Stimulated activated naive CD8-positive, alpha-beta T cell treated with anti-CD3 and anti-CD28 coated beads, Interleukin-15, Interleukin-2, amounts not matched to agents 100 ng/mL and 50 ng/mL, for 24 hours (primary cell): ENCODE measurements around the gene TMEM107.

Experiments used
- H3K27ac Mint-ChIP-seq: one replicate; pipeline ENCODE4 v1.8.0; 2021; ENCODE audit warnings: mild to moderate bottlenecking, mixed read lengths
- H3K27me3 Mint-ChIP-seq: one replicate; pipeline ENCODE4 v1.8.0; 2021; ENCODE audit warnings: mixed read lengths
- H3K36me3 Mint-ChIP-seq: one replicate; pipeline ENCODE4 v1.8.0; 2021; ENCODE audit warnings: low read depth, mixed read lengths
- H3K4me1 Mint-ChIP-seq: one replicate; pipeline ENCODE4 v1.8.0; 2021; ENCODE audit warnings: low read depth, mixed read lengths
- H3K4me3 Mint-ChIP-seq: one replicate; pipeline ENCODE4 v1.8.0; 2021; ENCODE audit warnings: mild to moderate bottlenecking, mixed read lengths
- H3K9me3 Mint-ChIP-seq: one replicate; pipeline ENCODE4 v1.8.0; 2021; ENCODE audit warnings: mixed read lengths

The TMEM107 gene

DNA sequence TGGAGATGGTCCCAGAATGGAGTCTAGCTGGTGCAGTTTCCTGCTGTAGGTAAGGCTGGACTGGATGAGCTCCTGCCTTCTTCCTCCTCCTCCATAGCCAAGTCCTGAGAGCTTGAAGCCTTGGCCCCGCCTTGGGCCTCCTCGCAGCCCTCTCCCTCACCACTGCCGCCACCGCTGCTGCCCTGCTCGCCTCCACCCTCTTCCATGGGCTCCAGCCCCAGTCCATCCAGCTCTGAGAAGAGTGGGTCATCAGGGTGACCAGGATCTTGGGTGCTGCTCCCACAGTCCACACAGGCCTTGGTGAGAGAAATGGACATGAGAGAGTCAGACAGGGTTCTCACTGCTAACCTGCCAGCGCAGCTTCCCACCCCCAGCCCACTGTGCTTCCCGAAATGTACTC lies 35.1 kb downstream of the TMEM107 start:
- Mint-ChIP-seq H3K27ac (no peak overlapping the region), H3K9me3 (no peaks in the 10 kb centered on the region), H3K27me3 (peaks cover 4% of the 10 kb centered on the region), H3K4me1 (peaks cover 8% of the 10 kb centered on the region), H3K36me3 (peaks cover 17% of the 10 kb centered on the region), H3K4me3 (no peak overlapping the region)

DNA sequence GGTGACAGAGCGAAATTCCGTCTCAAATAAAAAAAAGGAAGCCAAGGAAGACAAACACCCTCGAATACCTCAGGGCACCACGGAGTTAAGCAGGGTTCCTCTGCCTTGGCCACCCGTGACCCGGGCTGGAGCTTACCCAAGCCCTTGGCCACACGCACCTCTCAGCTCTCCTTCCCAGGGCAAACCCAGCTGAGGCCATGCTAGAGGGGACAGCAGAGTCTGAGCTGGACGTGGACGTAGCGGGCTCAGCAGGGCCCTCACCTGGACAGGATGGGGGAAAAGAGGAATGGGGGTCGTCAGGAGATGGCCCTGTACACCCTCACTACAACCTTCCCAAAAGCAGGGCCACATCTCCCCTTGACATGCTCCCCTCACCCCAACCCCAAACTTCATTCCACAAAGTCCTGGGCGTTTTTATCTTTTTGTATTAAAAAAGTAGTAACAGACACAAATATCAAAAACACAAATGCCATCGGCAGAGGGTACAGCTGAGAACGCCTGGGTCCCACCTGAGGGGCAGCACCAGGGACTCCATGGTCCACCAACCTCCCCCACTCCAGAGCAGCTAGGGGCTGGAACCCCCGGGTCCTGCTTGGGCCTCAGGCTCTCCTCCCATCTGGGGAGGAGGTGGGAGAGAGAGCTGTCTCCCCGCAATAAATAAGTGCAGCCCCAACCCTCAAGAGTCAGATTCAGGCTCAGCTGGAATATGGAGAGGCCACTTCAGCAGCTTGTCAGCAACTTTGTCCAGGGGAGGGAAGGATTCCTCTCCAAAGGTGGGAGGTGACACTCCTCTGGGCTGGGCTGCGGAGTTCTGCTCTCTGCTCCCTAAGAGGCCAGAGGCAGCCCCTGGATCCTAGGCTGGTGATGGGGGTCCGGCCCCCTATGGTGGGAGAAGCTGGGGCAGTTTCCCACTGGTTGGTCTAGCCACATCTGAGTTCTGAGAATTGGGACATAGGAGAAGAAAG lies 35.8 kb downstream of the TMEM107 start:
- no peaks in the 10 kb centered on the region for H3K9me3 Mint-ChIP-seq
- H3K36me3 Mint-ChIP-seq, result peaks cover 11% of the 10 kb centered on the region
- peaks cover 8% of the 10 kb centered on the region for H3K4me1 Mint-ChIP-seq
- H3K4me3 Mint-ChIP-seq, result no peak overlapping the region
- peaks cover 4% of the 10 kb centered on the region for H3K27me3 Mint-ChIP-seq
- no peak overlapping the region for H3K27ac Mint-ChIP-seq

- no peak overlapping the region for H3K27ac Mint-ChIP-seq
- peaks cover 4% of the 10 kb centered on the region for H3K27me3 Mint-ChIP-seq
- H3K9me3 Mint-ChIP-seq, result no peaks in the 10 kb centered on the region
- peaks cover 11% of the 10 kb centered on the region for H3K36me3 Mint-ChIP-seq
- peaks cover 8% of the 10 kb centered on the region for H3K4me1 Mint-ChIP-seq
- no peak overlapping the region for H3K4me3 Mint-ChIP-seq
Observed at GRCh38 chr17:8138672-8139371, 37.4 kb downstream of the TMEM107 start.

DNA sequence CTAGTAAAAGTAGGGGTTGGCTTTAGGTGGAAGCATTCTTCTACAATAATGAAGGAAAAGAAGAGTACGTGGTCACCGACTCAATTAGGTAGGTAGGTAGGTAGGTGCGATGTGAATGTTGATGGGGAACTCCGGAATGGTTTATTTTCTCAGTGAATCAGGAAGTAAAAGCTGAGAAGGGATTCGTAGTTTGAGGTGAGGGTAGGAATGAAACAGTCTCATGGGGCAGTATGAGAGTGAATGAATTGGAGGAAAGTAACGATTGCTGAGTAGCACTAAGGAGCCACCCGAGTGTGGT lies 37.9 kb downstream of the TMEM107 start:
- H3K27me3 Mint-ChIP-seq, result peaks cover 4% of the 10 kb centered on the region
- no peak overlapping the region for H3K27ac Mint-ChIP-seq
- peaks cover 8% of the 10 kb centered on the region for H3K4me1 Mint-ChIP-seq
- H3K9me3 Mint-ChIP-seq, result no peaks in the 10 kb centered on the region
- H3K36me3 Mint-ChIP-seq, result peaks cover 11% of the 10 kb centered on the region
- no peak overlapping the region for H3K4me3 Mint-ChIP-seq

GRCh38 chr17:8137645-8138373 lies 38.4 kb downstream of the TMEM107 start:
- Mint-ChIP-seq H3K4me3 (no peak overlapping the region), H3K36me3 (peaks cover 11% of the 10 kb centered on the region), H3K4me1 (peaks cover 8% of the 10 kb centered on the region), H3K27me3 (peaks cover 4% of the 10 kb centered on the region), H3K27ac (no peak overlapping the region), H3K9me3 (no peaks in the 10 kb centered on the region)

DNA sequence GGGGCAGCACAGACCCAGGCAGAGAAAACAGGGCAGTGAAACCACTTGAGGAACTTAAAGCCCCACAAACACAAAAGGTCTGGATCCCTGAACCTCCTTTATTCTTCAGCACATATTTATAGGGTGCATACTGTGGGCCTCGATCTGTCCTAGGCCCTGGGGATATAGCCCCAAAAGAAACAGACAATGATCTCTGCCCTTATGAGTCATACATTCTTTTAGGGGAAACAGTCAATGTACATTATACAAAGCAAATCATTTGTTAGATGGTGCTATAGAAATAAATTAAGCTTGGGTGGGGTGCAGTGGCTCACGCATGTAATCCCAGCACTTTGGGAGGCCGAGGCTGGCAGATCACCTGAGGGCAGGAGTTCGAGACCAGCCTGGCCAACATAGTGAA lies 42.2 kb downstream of the TMEM107 start:
- Mint-ChIP-seq H3K36me3 (no peaks in the 10 kb centered on the region), H3K27me3 (peaks cover 8% of the 10 kb centered on the region), H3K9me3 (no peaks in the 10 kb centered on the region), H3K4me1 (peaks cover 8% of the 10 kb centered on the region), H3K27ac (no peak overlapping the region), H3K4me3 (no peak overlapping the region)

GRCh38 chr17:8133399-8133798 lies 42.8 kb downstream of the TMEM107 start:
- H3K4me1 Mint-ChIP-seq, result peaks cover 8% of the 10 kb centered on the region
- H3K27me3 Mint-ChIP-seq, result peaks cover 8% of the 10 kb centered on the region
- H3K27ac Mint-ChIP-seq, result no peak overlapping the region
- H3K9me3 Mint-ChIP-seq, result no peaks in the 10 kb centered on the region
- H3K4me3 Mint-ChIP-seq, result no peak overlapping the region
- H3K36me3 Mint-ChIP-seq, result no peaks in the 10 kb centered on the region

DNA sequence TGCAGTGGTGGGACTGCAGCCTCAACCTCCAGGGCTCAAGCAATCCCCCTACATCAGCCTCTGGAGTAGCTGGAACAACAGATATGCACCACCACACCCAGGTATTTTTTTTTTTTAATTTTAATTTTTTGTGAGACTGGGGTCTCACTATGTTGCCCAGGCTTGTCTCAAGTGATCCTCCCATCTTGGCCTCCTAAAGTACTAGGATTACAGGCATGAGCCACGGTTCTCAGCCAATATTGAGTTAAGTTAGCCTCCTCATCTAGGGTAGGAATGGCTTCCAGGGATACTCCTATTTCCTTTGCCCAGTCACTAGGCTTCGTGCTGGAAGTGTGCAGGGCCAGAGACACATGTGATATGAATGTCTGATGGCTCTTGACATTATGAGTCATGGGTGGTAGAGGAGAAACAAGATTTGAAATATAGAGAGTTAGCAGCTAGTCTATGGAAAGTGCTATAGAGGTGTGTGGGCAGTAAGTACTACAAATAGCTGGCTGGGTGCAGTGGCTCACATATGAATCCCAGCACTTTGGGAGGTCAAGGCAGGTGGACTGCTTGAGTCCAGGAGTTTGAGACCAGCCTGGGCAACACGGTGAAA lies 44.2 kb downstream of the TMEM107 start:
- H3K4me1 Mint-ChIP-seq, result peaks cover 12% of the 10 kb centered on the region
- peaks cover 12% of the 10 kb centered on the region for H3K27me3 Mint-ChIP-seq
- H3K9me3 Mint-ChIP-seq, result no peaks in the 10 kb centered on the region
- no peak overlapping the region for H3K27ac Mint-ChIP-seq
- no peak overlapping the region for H3K4me3 Mint-ChIP-seq
- H3K36me3 Mint-ChIP-seq, result no peaks in the 10 kb centered on the region

DNA sequence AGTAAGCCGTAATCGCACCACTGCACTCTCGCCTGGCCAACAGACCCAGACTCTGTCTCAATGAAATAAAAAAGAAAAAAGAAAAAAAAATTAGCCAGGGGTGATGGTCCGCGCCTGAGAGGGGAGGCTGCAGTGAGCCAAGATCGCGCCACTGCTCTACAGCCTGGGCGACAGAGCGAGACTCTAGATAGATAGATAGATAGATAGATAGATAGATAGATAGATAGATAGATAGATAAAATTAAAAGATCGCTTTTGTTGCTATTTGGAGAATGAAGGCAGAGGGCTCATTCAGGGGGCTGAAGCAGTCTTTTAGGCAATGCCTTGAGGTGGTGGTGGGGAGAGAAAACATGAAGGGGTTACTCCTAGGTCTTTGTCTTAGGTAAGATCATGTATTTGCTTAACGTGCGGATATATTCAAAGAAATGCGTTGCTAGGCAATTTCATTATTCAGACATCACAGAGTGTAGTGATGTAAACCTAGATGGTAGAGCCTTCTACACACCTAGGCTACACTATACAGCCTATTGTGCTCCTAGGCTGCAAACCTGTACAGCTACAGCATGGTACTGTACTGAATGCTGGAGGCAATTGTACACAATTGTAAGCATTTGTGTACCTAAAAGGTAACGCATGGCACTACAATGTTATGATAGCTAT lies 47.9 kb downstream of the TMEM107 start:
- Mint-ChIP-seq H3K4me1 (peaks cover 44% of the 10 kb centered on the region), H3K27me3 (peaks cover 31% of the 10 kb centered on the region), H3K4me3 (no peak overlapping the region), H3K36me3 (peaks cover 4% of the 10 kb centered on the region), H3K27ac (no peak overlapping the region), H3K9me3 (no peaks in the 10 kb centered on the region)

GRCh38 chr17:8126491-8127066 lies 49.6 kb downstream of the TMEM107 start:
- peaks cover 39% of the 10 kb centered on the region for H3K27me3 Mint-ChIP-seq
- H3K4me1 Mint-ChIP-seq, result peaks cover 50% of the 10 kb centered on the region
- H3K27ac Mint-ChIP-seq, result peak overlapping the region; percentile 97
- H3K36me3 Mint-ChIP-seq, result peaks cover 4% of the 10 kb centered on the region
- H3K4me3 Mint-ChIP-seq, result peak overlapping the region; percentile 91
- no peaks in the 10 kb centered on the region for H3K9me3 Mint-ChIP-seq

DNA sequence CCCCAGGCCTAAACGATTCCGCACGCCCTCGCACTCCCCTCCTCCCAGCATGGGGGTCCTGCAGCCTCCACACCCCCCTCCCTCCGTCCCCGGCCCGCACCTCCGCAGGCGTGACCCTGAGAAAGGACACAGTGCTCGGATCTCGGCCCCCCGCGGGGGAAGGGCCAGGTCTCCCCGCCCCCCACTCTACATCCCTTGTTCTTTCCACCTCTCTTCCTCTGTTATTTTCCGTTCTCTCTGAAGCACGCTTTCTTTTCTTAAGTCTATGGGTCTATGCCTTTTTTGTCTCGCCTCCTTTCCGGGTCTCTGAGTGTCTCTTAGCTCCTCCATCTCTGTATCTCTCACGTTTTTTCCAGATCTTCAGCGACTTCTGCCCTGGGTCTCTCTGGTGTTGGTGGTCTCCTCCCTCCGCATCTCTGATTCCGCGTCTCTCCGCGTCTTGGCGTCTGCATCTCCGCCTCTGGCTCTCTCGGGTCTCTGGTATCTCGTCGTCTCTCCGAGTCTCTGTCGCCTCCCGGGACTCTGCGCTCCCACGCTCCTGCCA lies 50.2 kb downstream of the TMEM107 start:
- H3K27me3 Mint-ChIP-seq, result peaks cover 39% of the 10 kb centered on the region
- peak overlapping the region; percentile 97 for H3K27ac Mint-ChIP-seq
- H3K4me1 Mint-ChIP-seq, result peaks cover 51% of the 10 kb centered on the region
- H3K4me3 Mint-ChIP-seq, result peak overlapping the region; percentile 91
- no peaks in the 10 kb centered on the region for H3K9me3 Mint-ChIP-seq
- peaks cover 4% of the 10 kb centered on the region for H3K36me3 Mint-ChIP-seq

DNA sequence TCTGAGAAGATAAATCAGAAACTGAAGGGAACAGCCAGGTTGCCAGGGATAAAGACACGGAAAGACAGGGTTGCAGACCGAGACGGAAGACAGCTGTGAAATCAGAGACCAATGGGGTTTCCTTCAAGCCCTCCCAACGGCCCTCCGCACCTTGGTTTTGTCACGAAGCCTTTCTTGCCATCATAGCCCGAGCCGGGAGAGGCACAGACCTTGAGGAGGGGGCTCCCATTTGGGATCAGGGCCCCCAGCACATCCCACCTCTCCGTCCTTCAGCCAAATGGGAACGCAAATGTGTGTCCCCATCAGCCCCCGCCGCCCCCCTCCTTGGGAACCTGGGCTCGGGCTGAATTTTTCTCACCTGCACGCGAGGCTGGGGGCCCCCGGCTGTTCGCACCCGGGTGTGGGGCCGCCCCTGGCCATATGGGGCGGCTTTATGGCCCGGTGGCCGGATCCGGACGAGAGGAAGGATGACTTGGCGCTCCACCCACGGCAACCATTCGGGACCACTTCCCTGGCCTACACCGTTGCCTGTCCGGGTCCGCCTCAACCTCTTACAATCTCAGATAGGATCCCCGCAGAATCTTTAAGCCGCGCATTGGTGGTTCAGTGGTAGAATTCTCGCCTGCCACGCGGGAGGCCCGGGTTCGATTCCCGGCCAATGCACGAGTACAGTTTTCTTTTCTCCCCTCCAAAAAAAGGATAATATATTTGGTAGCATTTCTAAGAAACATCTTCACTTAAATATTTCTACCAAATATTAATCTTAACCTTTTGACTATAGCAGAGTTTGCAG lies 50.8 kb downstream of the TMEM107 start:
- Mint-ChIP-seq H3K4me1 (peaks cover 58% of the 10 kb centered on the region), H3K4me3 (peak overlapping the region; percentile 91), H3K27me3 (peaks cover 44% of the 10 kb centered on the region), H3K27ac (peak overlapping the region; percentile 97), H3K36me3 (peaks cover 9% of the 10 kb centered on the region), H3K9me3 (no peaks in the 10 kb centered on the region)
